NB4 (cell line): Measurements from ENCODE around the gene CST6.

Experiments
- CTCF ChIP-seq: IDR thresholded peaks from one replicate; pipeline ENCODE4 v1.5.1; 2012; ENCODE audit warnings: low read depth, low read length
- TF ChIP-seq, protein P1 (sequence below): IDR thresholded peaks from 2 replicates; pipeline ENCODE4 v1.6.1; 2011; ENCODE audit warnings: low read depth, low read length

GRCh38 chr11:65983589-65983987 lies 28.2 kb upstream of the CST6 start:
- TF ChIP-seq CTCF = no peak
- TF ChIP-seq, protein P1, sequence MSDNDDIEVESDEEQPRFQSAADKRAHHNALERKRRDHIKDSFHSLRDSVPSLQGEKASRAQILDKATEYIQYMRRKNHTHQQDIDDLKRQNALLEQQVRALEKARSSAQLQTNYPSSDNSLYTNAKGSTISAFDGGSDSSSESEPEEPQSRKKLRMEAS = no peak
